Measurements from ENCODE around the gene RAP1GAP2. TPM values are rescaled to one million over a fixed set of nuclear protein-coding genes. Genes with fewer than 3 reads are reported as not detected.
"Not testable (repeated sequence)": the region's sequence is repeated elsewhere in the genome, so short reads cannot be mapped to it uniquely, and the experiment has no call there.

Gene RAP1GAP2
- total and polyA plus RNA-seq, 7 donors = 0.25 to 2.0 (median 0.84) TPM

DNA sequence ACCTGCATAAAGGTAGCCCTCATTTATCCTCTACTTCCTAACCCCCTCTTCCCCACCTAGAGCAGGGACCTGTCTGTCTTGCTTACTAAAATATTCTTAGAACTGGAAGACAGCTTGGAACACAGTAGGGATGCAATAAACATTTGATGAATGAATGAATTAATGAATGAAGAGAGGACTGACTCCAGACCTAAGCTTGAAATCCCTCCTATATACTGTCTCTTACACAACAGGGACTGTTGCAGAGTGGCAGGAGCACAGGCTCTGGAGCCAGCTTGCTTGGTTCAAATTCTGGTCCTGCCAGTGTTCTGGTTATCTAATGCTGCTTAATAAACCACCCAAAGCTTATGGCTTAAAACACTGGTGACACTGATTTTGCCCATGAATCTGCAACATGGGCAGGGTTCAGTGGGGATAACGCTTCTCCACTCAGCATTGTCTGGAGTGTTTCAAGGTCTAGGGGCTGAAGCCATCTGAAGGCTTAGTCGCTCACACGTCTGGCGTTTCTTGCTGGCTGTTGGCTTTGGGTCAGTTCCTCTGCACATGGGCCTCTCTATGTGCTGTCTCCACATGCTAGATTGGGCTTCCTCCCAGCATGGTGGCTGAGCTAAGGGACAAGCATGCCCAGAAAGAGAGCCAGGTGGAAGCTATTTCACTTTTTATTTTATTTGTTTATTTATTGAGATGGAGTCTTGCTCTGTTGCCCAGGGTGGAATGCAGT, 12.8 kb upstream of the RAP1GAP2 start:
- no peak for ATAC-seq
- no peak overlapping the region for H3K27ac ChIP-seq
- 74 to 84% (median 82%) methylated on average over 4 of the region's 4 CpGs for WGBS, 3 donors
- no peaks in the 10 kb centered on the region for H3K36me3 ChIP-seq (ENCODE audit: insufficient read depth in 1 of 2, low read depth in 1 of 2)
- no peaks in the 10 kb centered on the region for H3K4me1 ChIP-seq
- H3K9me3 ChIP-seq = peaks cover 5% of the 10 kb centered on the region
- no peak for DNase-seq
- intact Hi-C loops (cut with DNase I) = no loop called here
- TF ChIP-seq, protein P1, sequence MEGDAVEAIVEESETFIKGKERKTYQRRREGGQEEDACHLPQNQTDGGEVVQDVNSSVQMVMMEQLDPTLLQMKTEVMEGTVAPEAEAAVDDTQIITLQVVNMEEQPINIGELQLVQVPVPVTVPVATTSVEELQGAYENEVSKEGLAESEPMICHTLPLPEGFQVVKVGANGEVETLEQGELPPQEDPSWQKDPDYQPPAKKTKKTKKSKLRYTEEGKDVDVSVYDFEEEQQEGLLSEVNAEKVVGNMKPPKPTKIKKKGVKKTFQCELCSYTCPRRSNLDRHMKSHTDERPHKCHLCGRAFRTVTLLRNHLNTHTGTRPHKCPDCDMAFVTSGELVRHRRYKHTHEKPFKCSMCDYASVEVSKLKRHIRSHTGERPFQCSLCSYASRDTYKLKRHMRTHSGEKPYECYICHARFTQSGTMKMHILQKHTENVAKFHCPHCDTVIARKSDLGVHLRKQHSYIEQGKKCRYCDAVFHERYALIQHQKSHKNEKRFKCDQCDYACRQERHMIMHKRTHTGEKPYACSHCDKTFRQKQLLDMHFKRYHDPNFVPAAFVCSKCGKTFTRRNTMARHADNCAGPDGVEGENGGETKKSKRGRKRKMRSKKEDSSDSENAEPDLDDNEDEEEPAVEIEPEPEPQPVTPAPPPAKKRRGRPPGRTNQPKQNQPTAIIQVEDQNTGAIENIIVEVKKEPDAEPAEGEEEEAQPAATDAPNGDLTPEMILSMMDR (IDR thresholded peaks at IDR 0.05) = no peak
- no peak overlapping the region for H3K4me3 ChIP-seq
- peaks cover 0 to 15% (median 9%) of the 10 kb centered on the region in 3 donors for H3K27me3 ChIP-seq (ENCODE audit: insufficient read depth in 3 of 3, low read length in 2 of 3)

DNA sequence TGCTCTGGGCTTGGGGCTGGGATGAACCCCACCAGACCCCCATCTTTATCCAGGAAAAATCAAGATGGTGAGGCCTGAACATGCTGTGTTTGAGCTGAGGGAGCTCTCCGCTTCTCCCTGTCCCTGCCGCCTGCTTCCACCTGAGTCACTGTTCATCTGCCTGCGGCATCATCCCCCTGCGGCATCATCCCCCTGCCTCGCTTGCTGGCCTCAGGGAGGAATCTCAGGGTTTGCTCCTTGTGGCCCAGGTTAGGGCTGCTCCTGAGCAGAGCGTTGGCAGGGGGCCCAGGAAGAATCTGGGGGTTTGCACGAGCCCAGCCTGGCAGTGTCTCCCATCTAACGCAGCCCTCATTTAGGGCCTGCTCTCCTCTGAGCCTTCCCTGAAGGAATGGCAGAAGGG, 11.4 kb upstream of the RAP1GAP2 start:
- TF ChIP-seq, protein P1 (IDR thresholded peaks at IDR 0.05) = no peak
- Histone ChIP-seq H3K4me1 (no peaks in the 10 kb centered on the region), H3K9me3 (peaks cover 5% of the 10 kb centered on the region), H3K4me3 (no peak overlapping the region), H3K27ac (no peak overlapping the region), H3K36me3 (ENCODE audit: insufficient read depth in 1 of 2, low read depth in 1 of 2) (no peaks in the 10 kb centered on the region), H3K27me3 (ENCODE audit: insufficient read depth in 3 of 3, low read length in 2 of 3) (peaks cover 0 to 9% (median 5%) of the 10 kb centered on the region in 3 donors)
- ATAC-seq = no peak
- 82 to 84% (median 83%) methylated on average over 8 of the region's 8 CpGs for WGBS, 3 donors
- intact Hi-C loops (cut with DNase I) = no loop called here
- DNase-seq = no peak

DNA sequence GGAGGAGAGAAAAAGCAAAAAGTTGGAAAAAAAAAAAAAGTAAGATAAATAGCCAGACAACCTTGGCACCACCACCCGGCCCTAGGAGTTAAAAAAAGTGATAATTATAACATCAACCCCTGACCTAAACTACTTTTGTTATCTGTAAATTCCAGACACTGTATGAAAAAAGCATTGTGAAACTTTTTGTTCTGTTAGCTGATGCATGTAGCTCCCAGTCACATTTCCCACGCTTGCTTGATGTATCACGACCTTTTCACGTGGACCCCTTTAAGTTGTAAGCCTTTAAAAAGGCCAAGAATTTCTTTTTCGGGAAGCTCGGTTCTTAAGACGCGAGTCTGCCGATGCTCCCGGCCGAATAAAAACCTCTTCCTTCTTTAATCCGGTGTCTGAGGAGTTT, 10.9 kb upstream of the RAP1GAP2 start:
- ATAC-seq; H3K4me1 ChIP-seq; H3K9me3 ChIP-seq; H3K4me3 ChIP-seq; H3K27ac ChIP-seq; H3K27me3 ChIP-seq (ENCODE audit: insufficient read depth in 3 of 3, low read length in 2 of 3); intact Hi-C loops (cut with DNase I); DNase-seq; H3K36me3 ChIP-seq (ENCODE audit: insufficient read depth in 1 of 2, low read depth in 1 of 2): not testable (repeated sequence)
- WGBS, 3 donors = 79 to 84% (median 81%) methylated on average over 12 of the region's 12 CpGs

DNA sequence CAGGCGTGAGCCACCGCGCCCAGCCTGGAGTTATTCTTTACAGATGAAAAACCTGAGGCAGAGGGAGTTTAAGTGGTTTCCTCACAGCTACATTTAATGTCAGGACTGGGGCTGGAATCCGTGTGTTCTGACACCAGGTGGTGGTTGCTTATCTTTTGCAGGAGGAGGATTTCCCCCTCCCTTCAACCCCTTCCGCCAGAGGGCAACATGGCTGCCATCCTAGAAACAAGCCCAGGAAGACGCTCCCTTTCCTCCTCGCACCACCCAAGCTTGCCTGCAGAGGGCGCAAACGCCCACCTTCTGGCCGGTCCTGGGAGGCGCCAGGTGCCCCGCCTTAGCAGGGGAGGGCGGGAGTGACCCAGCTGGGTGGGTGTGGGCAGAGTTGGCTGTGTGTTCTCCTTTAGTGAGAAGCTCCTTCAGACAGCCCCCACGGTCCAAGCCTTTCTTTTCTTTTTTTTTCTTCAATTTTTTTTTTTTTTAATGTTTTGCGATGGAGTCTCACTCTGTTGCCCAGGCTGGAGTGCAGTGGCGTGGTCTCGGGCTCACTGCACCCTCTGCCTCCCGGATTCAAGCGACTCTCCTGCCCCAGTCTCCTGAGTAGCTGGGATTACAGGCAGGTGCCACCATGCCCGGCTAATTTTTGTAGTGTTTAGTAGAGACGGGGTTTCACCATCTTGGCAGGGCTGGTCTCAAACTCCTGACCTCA, 9.9 kb upstream of the RAP1GAP2 start:
- Histone ChIP-seq H3K4me1 (no peaks in the 10 kb centered on the region), H3K4me3 (no peak overlapping the region), H3K36me3 (ENCODE audit: insufficient read depth in 1 of 2, low read depth in 1 of 2) (no peaks in the 10 kb centered on the region), H3K9me3 (peaks cover 5% of the 10 kb centered on the region), H3K27ac (no peak overlapping the region), H3K27me3 (ENCODE audit: insufficient read depth in 3 of 3, low read length in 2 of 3) (peaks cover 0 to 16% (median 7%) of the 10 kb centered on the region in 3 donors)
- TF ChIP-seq, protein P1 (IDR thresholded peaks at IDR 0.05) = peak; percentile 34
- peak; percentile 72 to 83 for DNase-seq
- WGBS, 3 donors = 27 to 34% (median 28%) methylated on average over 18 to 21 of the region's 21 CpGs
- ATAC-seq = peak in 3 of 4 donors; percentile 50 to 63 (median 62)
- intact Hi-C loops (cut with DNase I) = no loop called here

DNA sequence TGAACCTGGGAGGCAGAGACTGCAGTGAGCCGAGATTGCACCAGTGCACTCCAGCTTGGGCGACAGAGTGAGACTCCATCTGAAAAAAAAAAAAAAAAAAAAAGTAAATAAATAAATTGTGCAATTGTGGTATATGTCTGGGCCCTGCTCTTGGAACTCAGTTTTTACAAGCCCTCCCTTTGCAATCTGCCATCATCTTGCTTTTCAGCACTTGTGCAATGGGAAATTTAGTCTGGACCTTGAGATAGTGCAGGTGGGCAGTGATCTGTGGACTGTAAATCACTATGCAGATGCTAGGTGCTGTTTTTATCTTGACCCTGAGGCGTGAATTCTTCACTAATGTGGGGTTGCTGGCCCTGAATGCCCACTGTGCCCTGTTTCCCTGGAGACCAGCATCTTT, 6.5 kb upstream of the RAP1GAP2 start:
- H3K27ac ChIP-seq = no peak overlapping the region
- no peaks in the 10 kb centered on the region for H3K4me1 ChIP-seq
- no peak overlapping the region for H3K4me3 ChIP-seq
- H3K36me3 ChIP-seq (ENCODE audit: insufficient read depth in 1 of 2, low read depth in 1 of 2) = no peaks in the 10 kb centered on the region
- intact Hi-C loops (cut with DNase I) = no loop called here
- ATAC-seq = no peak
- H3K9me3 ChIP-seq = no peaks in the 10 kb centered on the region
- TF ChIP-seq, protein P1 (IDR thresholded peaks at IDR 0.05) = no peak
- peaks cover 0 to 16% (median 5%) of the 10 kb centered on the region in 3 donors for H3K27me3 ChIP-seq (ENCODE audit: insufficient read depth in 3 of 3, low read length in 2 of 3)
- WGBS, 3 donors = 57 to 75% (median 73%) methylated on average over 3 of the region's 3 CpGs
- DNase-seq = no peak

Measured in psoas muscle (tissue), 8 donors.